Endothelial cell of umbilical vein (primary cell): Measurements from ENCODE around the gene TNFRSF12A. TPM values are rescaled to one million over a fixed set of nuclear protein-coding genes. Genes with fewer than 3 reads are reported as not detected.

Source experiments
- BruUV-seq: library from RNA; stranded (reverse); fragments of 400-500 nt; replicated peaks from 2 replicates; lab custom pipeline; 2021; lab: Mats Ljungman, UMichigan
- CTCF ChIA-PET: fragments of 300-600, 350-600 bp; sonication (Branson Sonifier 250); formaldehyde crosslinking; loops from one replicate; lab custom pipeline; 2021; ENCODE audit warnings: antibody characterized with exemption, inconsistent platforms; lab: Charles Lee
- POLR2A ChIA-PET: fragments of 300-600, 350-600 bp; sonication (Branson Sonifier 250); formaldehyde crosslinking; loops from one replicate; lab custom pipeline; 2021; ENCODE audit warnings: antibody characterized with exemption, inconsistent platforms; lab: Charles Lee
- DNase-seq: peaks from one replicate; pipeline ENCODE4 v3.0.0-alpha.2; 2011; ENCODE audit warnings: low read depth, low spot score
- FAIRE-seq: peaks from 2 replicates; lab custom pipeline; 2011; peaks lifted over from hg19 to GRCh38; lab: Jason Lieb, UNC
- H2AFZ ChIP-seq: 2 replicates; pipeline ENCODE4 v1.6.0; 2012; ENCODE audit warnings: low read depth, low read length, control low read depth, inconsistent platforms
- H3K27ac ChIP-seq: 2 replicates; pipeline ENCODE4 v1.5.1; 2011; ENCODE audit warnings: low read depth, mild to moderate bottlenecking, control low read depth, low read length, moderate library complexity; ENCODE audit not compliant: insufficient read depth
- H3K27me3 ChIP-seq, 2 experiments: 2 replicates each; pipeline versions ENCODE4 v1.6.0 to v1.6.1; 2011; ENCODE audit warnings: low read length in 2 of 2, mixed read lengths in 1 of 2; ENCODE audit not compliant: control insufficient read depth in 2 of 2, insufficient read depth in 2 of 2
- H3K36me3 ChIP-seq, 2 experiments: 2 replicates in 1 of 2; 3 replicates in 1 of 2; pipeline ENCODE4 v1.5.1; 2011; ENCODE audit warnings: low read length in 2 of 2, mild to moderate bottlenecking in 1 of 2, moderate library complexity in 1 of 2; ENCODE audit not compliant: control insufficient read depth in 2 of 2, insufficient read depth in 2 of 2; ENCODE audit errors: extremely low read depth in 1 of 2
- H3K4me1 ChIP-seq: 3 replicates; pipeline ENCODE4 v1.5.1; 2011; ENCODE audit warnings: mild to moderate bottlenecking, low read length; ENCODE audit not compliant: control insufficient read depth, insufficient read depth; ENCODE audit errors: extremely low read depth
- H3K4me2 ChIP-seq: 2 replicates; pipeline ENCODE4 v1.6.1; 2011; ENCODE audit warnings: low read length, control low read depth, mixed read lengths; ENCODE audit not compliant: insufficient read depth
- H3K4me3 ChIP-seq, 3 experiments: fragments of 200-600 bp in 1 of 3; sonication (generic), shearing (Covaris generic) in 1 of 3; replicated peaks in 1 of 3; 2 replicates each; pipeline ENCODE4 v1.5.1; 2011 to 2016; ENCODE audit warnings: control low read depth in 3 of 3, low read length in 3 of 3, mild to moderate bottlenecking in 2 of 3, inconsistent platforms in 1 of 3, low read depth in 1 of 3, moderate library complexity in 1 of 3; ENCODE audit not compliant: insufficient read depth in 1 of 3
- H3K79me2 ChIP-seq: 2 replicates; pipeline ENCODE4 v1.6.0; 2012; ENCODE audit warnings: low read length, inconsistent platforms; ENCODE audit not compliant: control insufficient read depth, insufficient read depth
- H3K9ac ChIP-seq: replicated peaks from 2 replicates; pipeline ENCODE3; 2011; ENCODE audit warnings: low read length, control low read depth; ENCODE audit not compliant: insufficient read depth; ENCODE audit errors: extremely low read depth
- H3K9me1 ChIP-seq: replicated peaks from 3 replicates; pipeline ENCODE4 v1.6.0; 2011; ENCODE audit warnings: mild to moderate bottlenecking, low read length; ENCODE audit not compliant: control insufficient read depth, insufficient read depth; ENCODE audit errors: extremely low read depth
- H3K9me3 ChIP-seq: replicated peaks from 2 replicates; pipeline ENCODE4 v1.5.1; 2012; ENCODE audit warnings: low read length, inconsistent platforms; ENCODE audit not compliant: control insufficient read depth, insufficient read depth
- H4K20me1 ChIP-seq: replicated peaks from 2 replicates; pipeline ENCODE3; 2011; ENCODE audit warnings: mild to moderate bottlenecking, low read length; ENCODE audit not compliant: control insufficient read depth, insufficient read depth; ENCODE audit errors: extremely low read depth
- CTCF ChIP-seq, 2 donors: IDR thresholded peaks; 1 replicate in 1 of 2; 2 replicates in 1 of 2; pipeline ENCODE4 v1.5.1; 2011; ENCODE audit warnings: low read length in 2 of 2, mild to moderate bottlenecking in 2 of 2, moderate library complexity in 2 of 2, control low read depth in 1 of 2, inconsistent platforms in 1 of 2, low read depth in 1 of 2; ENCODE audit not compliant: insufficient read depth in 1 of 2; ENCODE audit errors: extremely low read depth in 1 of 2
- EZH2 ChIP-seq: IDR thresholded peaks from 2 replicates; pipeline ENCODE4 v1.6.1; 2012; ENCODE audit warnings: borderline replicate concordance, low read depth, mild to moderate bottlenecking, moderate library complexity, low read length, inconsistent platforms; ENCODE audit not compliant: severe bottlenecking
- FOS ChIP-seq: IDR thresholded peaks from 2 replicates; pipeline ENCODE4 v1.6.1; 2011; ENCODE audit warnings: mild to moderate bottlenecking, low read length, moderate library complexity, borderline replicate concordance; ENCODE audit not compliant: insufficient read depth
- GATA2 ChIP-seq: IDR thresholded peaks from 2 replicates; pipeline ENCODE4 v1.7.0; 2011; ENCODE audit warnings: low read depth, mild to moderate bottlenecking, moderate library complexity, mixed read lengths, low read length; ENCODE audit not compliant: insufficient read length, insufficient read depth
- JUN ChIP-seq: IDR thresholded peaks from 2 replicates; pipeline ENCODE4 v1.6.1; 2011; ENCODE audit warnings: borderline replicate concordance, low read depth; ENCODE audit not compliant: insufficient read length, insufficient read depth
- MAX ChIP-seq: IDR thresholded peaks from 2 replicates; pipeline ENCODE4 v1.6.1; 2011; ENCODE audit not compliant: insufficient read depth, insufficient read length
- MYC ChIP-seq: IDR thresholded peaks from one replicate; pipeline ENCODE4 v1.6.1; 2011; ENCODE audit warnings: mild to moderate bottlenecking, low read depth, low read length
- POLR2A ChIP-seq: IDR thresholded peaks from 2 replicates; pipeline ENCODE4 v1.6.1; 2012; ENCODE audit warnings: low read depth, mild to moderate bottlenecking, control low read depth, low read length
- POLR2AphosphoS5 ChIP-seq: IDR thresholded peaks from 2 replicates; pipeline ENCODE4 v1.6.1; 2012; ENCODE audit warnings: low read depth, mild to moderate bottlenecking, control low read depth, low read length, moderate library complexity; ENCODE audit not compliant: insufficient read depth
- dilution Hi-C: fragments of 300-500 bp; cut with MboI; formaldehyde crosslinking; loops from one replicate; pipeline ENCODE4 v1.15.0; 2019; ENCODE audit warnings: low sequenced_read_pairs; ENCODE audit not compliant: extremely low pct_ligation_motif_present
- intact Hi-C: fragments of 100-400 bp; cut with micrococcal nuclease; formaldehyde crosslinking; loops from one replicate; pipeline ENCODE4 v1.10.0; 2022
- polyA plus RNA-seq, 4 experiments: library from polyadenylated mRNA; depleted of rRNA in 3 of 4; stranded (reverse) in 3 of 4; unstranded in 1 of 4; fragments of >200 nt; gene quantifications; 2 replicates each; pipeline versions ENCODE4 v1.2.1 to v1.2.3, GENCODE V29; 2011 to 2012; ENCODE audit warnings: missing spikeins in 1 of 4
- total RNA-seq: library from RNA; stranded (reverse); gene quantifications from 2 replicates; pipeline ENCODE4 v1.2.3, GENCODE V29; 2021

The TNFRSF12A gene
- total and polyA plus RNA-seq, 2 donors (not counting 3 experiments of a cell fraction or from before 2014, with no cell fraction given), result 162 to 187 TPM

- DNase-seq (no peak), FAIRE-seq (peak; percentile 35)
- H3K27me3 ChIP-seq, result peaks cover 10 to 26% of the 10 kb centered on the region in 2 experiments
- H3K36me3 ChIP-seq, result peaks cover 0 to 2% of the 10 kb centered on the region in 2 experiments
- TF ChIP-seq MAX, result no peak
- no peak for TF ChIP-seq POLR2AphosphoS5
- no peak for TF ChIP-seq GATA2
- no peak for TF ChIP-seq EZH2
- no peak for TF ChIP-seq JUN
- TF ChIP-seq MYC, result no peak
- no peak for TF ChIP-seq CTCF (IDR thresholded peaks at IDR 0.05; ENCODE audit: extremely low read depth in 1 of 2, insufficient read depth in 1 of 2, low read depth in 1 of 2, low read length in 2 of 2)
- no peak for TF ChIP-seq POLR2A
- TF ChIP-seq FOS, result no peak
- BruUV-seq, result no TSS peak
- ChIA-PET CTCF (interaction anchor here (0.6 to 2.4 kb wide), 7 partner anchors 8 to 102 kb away, joined by 3 to 10 read pairs (median 4); partner anchors contain the start of gene PKMYT1), POLR2A (no interaction called here)
- dilution Hi-C loops, result no loop called here
- H3K9me3 ChIP-seq, result no peaks in the 10 kb centered on the region
- peak overlapping the region in 2 of 3 experiments; percentile 58 to 94 for H3K4me3 ChIP-seq
- peaks cover 12% of the 10 kb centered on the region for H3K79me2 ChIP-seq
- H3K4me1 ChIP-seq, result peaks cover 9% of the 10 kb centered on the region
- H3K9ac ChIP-seq, result peak overlapping the region; percentile 44
- H3K4me2 ChIP-seq, result peak overlapping the region; percentile 77
- H3K9me1 ChIP-seq, result no peaks in the 10 kb centered on the region
- intact Hi-C loops, result no loop called here
- H2AFZ ChIP-seq, result no peak overlapping the region
- no peaks in the 10 kb centered on the region for H4K20me1 ChIP-seq
- H3K27ac ChIP-seq, result no peak overlapping the region
Observed at GRCh38 chr16:2970563-2970962, 49.6 kb upstream of the TNFRSF12A start.
